Neutrophil (primary cell): Measurements from ENCODE around the gene MCC.
"Not testable (repeated sequence)": the region's sequence is repeated elsewhere in the genome, so short reads cannot be mapped to it uniquely, and the experiment has no call there.

Experiments used
- H3K27ac ChIP-seq: fragments of 200-600 bp; sonication (generic); 2 replicates; pipeline ENCODE4 v1.5.1; 2016; ENCODE audit warnings: mild to moderate bottlenecking, moderate library complexity
- H3K27me3 ChIP-seq: fragments of 200-600 bp; sonication (generic); 2 replicates; pipeline ENCODE4 v1.6.0; 2016; ENCODE audit warnings: mild to moderate bottlenecking
- H3K36me3 ChIP-seq: fragments of 200-600 bp; sonication (generic); 2 replicates; pipeline ENCODE4 v1.5.1; 2017
- H3K4me1 ChIP-seq, 2 experiments: fragments of 200-600 bp in 1 of 2; sonication (generic) in 1 of 2; 1 replicate in 1 of 2; 2 replicates in 1 of 2; pipeline versions ENCODE4 v1.5.1 to v1.6.1; 2013 to 2016; ENCODE audit warnings: low read depth in 1 of 2, low read length in 1 of 2, mild to moderate bottlenecking in 1 of 2, moderate library complexity in 1 of 2; ENCODE audit not compliant: control insufficient read depth in 1 of 2, insufficient read depth in 1 of 2
- H3K4me3 ChIP-seq, 2 experiments: fragments of 200-600 bp in 1 of 2; sonication (generic) in 1 of 2; 1 replicate in 1 of 2; 2 replicates in 1 of 2; pipeline ENCODE4 v1.5.1; 2013 to 2016; ENCODE audit warnings: low read depth in 1 of 2, low read length in 1 of 2, mild to moderate bottlenecking in 1 of 2, moderate library complexity in 1 of 2
- H3K9me3 ChIP-seq: fragments of 200-600 bp; sonication (generic); 2 replicates; pipeline ENCODE4 v1.5.1; 2016
- CTCF ChIP-seq: fragments of 200-600 bp; sonication (generic); IDR thresholded peaks from 2 replicates; pipeline ENCODE4 v1.5.1; 2016; ENCODE audit warnings: antibody characterized with exemption

MCC gene

GRCh38 chr5:113474100-113474728 is 14.0 kb downstream of the MCC start:
- TF ChIP-seq CTCF, result no peak
- Histone ChIP-seq H3K9me3 (no peaks in the 10 kb centered on the region), H3K27ac (no peak overlapping the region), H3K4me1 (no peaks in the 10 kb centered on the region), H3K27me3 (peaks cover 64% of the 10 kb centered on the region), H3K36me3 (no peaks in the 10 kb centered on the region), H3K4me3 (no peak overlapping the region)

GRCh38 chr5:113463032-113463431 is 25.2 kb downstream of the MCC start:
- Histone ChIP-seq H3K4me3 (no peak overlapping the region), H3K9me3 (no peaks in the 10 kb centered on the region), H3K36me3 (no peaks in the 10 kb centered on the region), H3K27ac (no peak overlapping the region), H3K4me1 (no peaks in the 10 kb centered on the region), H3K27me3 (peaks cover 7% of the 10 kb centered on the region)
- TF ChIP-seq CTCF, result no peak

GRCh38 chr5:113457106-113457505 is 31.1 kb downstream of the MCC start:
- H3K36me3 ChIP-seq, H3K4me1 ChIP-seq, H3K9me3 ChIP-seq, H3K4me3 ChIP-seq, H3K27ac ChIP-seq: not testable (repeated sequence)
- peaks cover 35% of the 10 kb centered on the region for H3K27me3 ChIP-seq

- Histone ChIP-seq H3K4me3 (no peak overlapping the region), H3K9me3 (no peaks in the 10 kb centered on the region), H3K27ac (no peak overlapping the region), H3K27me3 (peaks cover 51% of the 10 kb centered on the region), H3K36me3 (no peaks in the 10 kb centered on the region), H3K4me1 (no peaks in the 10 kb centered on the region)
- no peak for TF ChIP-seq CTCF
Measured at GRCh38 chr5:113452941-113453340, 35.3 kb downstream of the MCC start.

- Histone ChIP-seq H3K27me3 (peaks cover 61% of the 10 kb centered on the region), H3K4me1 (no peaks in the 10 kb centered on the region), H3K36me3 (no peaks in the 10 kb centered on the region), H3K9me3 (no peaks in the 10 kb centered on the region), H3K4me3 (no peak overlapping the region), H3K27ac (no peak overlapping the region)
- TF ChIP-seq CTCF, result no peak
Measured at GRCh38 chr5:113451797-113452196, 36.5 kb downstream of the MCC start.

GRCh38 chr5:113450929-113451328 is 37.3 kb downstream of the MCC start:
- no peak for TF ChIP-seq CTCF
- peaks cover 64% of the 10 kb centered on the region for H3K27me3 ChIP-seq
- no peaks in the 10 kb centered on the region for H3K4me1 ChIP-seq
- H3K27ac ChIP-seq, result no peak overlapping the region
- H3K9me3 ChIP-seq, result no peaks in the 10 kb centered on the region
- H3K4me3 ChIP-seq, result no peak overlapping the region
- H3K36me3 ChIP-seq, result no peaks in the 10 kb centered on the region
